Non-pigmented ciliary epithelial cell (primary cell): Measurements from ENCODE around the gene CPA1.

Experiments used
- DNase-seq: peaks from one replicate; pipeline ENCODE4 v3.0.0-alpha.2; 2010; ENCODE audit warnings: low read depth

Gene CPA1

DNA sequence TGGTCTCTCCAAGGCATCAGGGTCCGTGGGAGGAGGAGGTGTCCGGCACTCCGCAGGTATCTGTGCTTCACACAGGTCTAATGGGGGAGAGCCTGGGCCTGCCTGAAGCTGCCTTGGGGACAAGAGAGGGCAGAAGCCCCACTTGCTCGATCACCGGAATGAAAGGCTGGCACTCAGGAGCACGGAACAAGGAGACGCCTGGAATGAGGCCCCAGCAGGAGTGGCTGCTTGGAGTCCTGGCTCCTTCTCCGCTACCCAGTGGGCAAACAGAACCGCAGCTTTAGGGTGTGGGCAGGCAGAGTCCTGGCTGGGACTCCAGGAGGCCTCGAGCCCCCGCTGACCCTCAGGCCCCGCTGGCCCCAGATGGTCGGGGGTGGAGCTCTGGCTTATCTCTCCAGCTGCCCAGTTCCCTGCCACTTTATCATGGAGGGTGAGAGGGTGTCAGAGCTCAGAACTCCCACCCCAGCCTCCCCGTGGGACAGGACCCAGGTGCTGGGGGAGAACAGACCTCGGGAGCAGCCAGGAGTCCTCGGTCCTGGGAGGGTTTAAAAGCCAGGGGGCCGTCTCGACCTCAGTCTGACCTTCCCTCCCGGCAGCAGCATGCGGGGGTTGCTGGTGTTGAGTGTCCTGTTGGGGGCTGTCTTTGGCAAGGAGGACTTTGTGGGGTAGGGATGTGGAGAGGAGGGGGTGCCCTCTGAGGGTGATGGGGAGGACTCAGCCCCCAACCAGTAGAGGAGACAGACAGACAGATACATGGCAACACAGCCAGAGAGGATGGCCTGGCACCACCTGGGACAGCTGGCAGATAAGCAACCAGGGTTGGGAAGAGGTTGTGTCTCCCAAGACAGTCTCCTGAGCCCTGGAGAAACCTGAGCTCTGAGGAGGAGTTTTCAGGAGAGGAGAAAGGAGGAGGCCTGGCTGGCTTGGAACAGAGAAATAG is at the start of gene CPA1:
TSS of gene CPA1 (plus strand) at position 574 of the 940 bp plus-strand sequence. CDS start at position 601, 27 bp downstream.
- no peak for DNase-seq

DNA sequence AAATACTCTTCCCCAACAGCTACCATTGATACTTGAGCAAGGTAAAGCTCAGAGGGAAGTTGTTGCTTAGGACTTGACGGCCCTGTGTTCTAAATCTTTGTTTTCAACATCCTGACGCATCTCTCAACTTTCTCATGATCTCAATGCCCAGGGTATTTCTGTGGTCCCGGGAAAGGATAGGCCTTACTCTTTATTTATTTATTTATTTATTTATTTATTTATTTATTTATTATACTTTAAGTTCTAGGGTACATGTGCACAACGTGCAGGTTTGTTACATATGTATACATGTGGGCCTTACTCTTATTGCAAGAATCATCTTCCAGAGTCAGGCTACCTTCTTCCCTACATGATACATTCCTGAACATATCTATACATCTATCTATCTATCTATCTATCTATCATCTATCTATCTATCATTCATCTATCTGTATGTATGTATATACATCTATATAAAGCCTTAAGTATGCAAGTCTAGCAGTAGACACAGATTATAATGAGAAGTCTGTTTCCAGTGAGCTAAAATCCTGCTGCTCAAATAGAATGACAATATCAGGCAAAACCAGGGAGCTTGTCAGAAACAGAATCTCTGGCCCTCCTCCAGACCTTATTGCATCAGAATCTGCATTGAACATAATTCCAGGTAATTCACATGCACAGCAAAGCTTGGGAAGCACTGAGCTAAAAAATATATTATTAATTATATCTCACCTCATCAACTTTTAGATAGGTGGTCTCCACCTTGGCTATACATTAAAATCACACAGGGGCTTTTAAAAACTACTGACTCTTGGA is 47.8 kb upstream of the CPA1 start:
- DNase-seq: no peak

DNA sequence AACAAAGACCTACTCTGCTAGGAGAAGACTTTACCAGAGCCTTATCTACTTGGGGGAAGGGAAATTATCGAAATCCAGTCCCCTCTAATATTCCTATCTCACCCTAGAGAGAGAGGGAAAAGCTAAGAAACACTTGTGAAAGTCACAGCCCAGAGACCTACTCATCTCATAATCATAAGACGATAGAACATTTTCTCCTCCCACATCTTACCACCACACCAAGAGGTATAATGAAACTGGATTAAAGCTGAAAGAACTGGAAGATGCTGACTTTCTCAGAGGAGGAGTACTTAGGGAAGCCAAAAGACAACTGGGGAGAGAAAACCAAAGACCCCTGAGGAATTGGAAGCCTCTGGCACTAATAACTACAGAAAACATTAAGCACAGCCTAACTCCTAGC is 46.5 kb upstream of the CPA1 start:
- no peak for DNase-seq

DNA sequence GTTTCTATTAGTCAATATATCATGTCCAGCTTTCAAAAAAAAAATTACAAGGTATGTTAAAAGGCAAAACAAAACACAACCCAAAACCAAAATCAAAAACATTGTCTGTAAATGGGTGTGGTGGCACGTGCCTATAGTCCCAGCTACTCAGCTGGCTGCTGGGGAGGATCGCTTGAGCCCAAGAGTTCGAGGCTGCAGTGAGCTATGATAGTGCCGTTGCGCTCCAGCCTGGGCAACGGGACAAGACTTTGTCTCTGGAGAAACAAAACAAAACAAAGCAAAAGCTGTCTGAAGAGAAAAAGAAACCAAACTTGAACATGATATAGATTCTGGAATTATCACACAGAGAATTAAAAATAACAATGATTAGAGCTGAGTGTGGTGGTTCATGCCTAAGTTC is 46.0 kb upstream of the CPA1 start:
- no peak for DNase-seq

DNA sequence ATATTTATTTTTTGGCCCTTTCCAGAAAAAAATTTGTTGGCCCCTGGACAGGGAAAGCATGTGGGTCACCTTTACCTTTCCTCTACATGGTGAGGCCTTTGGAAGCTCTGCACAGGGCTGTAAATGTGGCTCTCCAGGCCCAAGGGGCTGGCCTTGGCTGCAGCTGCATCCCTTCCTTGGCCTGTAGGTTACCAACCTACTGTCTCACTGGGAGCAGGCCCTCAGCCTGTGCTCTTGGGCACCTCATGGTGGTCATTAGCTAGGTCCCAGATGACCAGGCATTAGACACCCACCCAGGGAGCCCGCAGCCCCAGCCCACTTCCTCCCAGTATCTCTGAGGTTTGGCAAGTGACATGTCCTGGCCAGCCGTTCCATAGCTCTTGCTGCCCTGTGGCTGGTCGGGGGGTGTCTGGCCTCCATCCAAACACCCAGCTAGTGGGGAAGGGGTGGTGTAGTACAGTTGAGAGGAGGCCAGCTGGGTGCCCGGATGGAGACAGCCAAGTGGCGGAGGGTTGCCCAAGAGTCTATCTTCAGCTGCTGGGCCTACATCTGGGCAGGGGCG is 42.8 kb upstream of the CPA1 start:
- DNase-seq: no peak

DNA sequence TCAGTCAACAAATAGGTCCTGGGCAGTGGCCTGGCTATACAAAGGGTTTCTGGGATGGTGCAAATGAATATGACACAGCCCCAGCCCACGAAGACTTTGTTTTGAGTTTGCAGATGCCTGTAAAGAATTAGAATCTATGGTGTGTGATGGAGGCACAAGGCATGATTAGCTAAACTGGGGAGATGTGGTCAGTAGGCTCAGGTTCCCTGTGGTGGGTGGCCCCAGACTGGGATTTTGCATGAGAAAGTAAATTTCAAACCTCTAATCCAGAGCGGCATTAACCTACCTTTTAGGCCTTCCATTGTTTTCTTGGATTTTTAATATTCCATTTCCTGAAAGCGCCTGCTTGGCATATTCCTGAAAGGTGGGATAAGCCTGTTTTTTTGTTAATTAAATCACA is 42.1 kb upstream of the CPA1 start:
- DNase-seq: no peak

DNA sequence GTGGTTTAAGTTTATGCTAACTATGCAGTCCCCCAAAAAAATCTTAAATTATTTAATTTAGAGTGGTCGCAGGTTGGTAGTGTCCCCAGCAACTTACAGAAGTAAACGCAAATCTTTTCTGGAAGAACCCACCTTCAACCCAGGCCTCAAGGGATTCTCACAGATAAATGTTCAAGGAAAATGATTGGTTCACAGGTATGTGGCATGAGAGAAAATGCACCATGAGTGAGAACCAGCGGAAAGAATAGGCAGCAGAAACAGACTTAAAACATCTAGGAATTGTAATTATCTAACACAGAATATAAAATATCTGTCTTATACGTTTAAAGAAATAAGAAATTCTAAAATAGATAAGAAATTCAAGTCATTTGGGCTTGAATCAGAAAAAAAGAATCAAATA is 38.4 kb upstream of the CPA1 start:
- DNase-seq: no peak

DNA sequence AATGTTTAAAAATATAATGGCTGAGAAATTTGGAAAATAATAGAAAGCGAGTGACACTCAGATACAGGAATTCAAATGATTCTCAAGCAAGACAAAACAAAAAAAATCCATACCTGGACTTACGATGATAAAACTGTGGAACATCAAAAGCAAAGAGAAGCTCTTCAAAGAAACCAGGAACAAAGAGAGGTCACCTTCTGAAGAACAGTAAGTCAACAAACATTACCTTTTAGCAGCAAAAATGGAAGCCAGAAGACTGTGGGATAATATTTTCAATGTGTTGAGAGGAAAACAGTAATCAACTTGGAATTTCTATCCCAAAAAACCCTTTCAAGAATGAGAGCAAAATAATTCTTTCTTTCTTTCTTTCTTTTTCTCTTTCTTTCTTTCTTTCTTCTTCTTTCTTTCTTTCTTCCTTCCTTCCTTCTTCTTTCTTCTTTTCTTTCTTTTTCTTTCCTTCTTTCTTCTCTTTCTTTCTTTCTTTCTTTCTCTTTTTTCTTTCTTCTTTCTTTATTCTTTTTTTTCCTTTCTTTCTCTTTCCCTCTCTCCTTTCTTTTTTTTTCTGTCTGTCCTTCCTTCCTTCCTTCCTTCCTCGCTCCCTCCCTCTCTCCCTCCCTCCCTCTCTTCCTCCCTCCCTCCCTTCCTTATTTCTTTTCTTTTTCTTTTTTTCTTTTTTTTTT is 37.5 kb upstream of the CPA1 start:
- no peak for DNase-seq

DNA sequence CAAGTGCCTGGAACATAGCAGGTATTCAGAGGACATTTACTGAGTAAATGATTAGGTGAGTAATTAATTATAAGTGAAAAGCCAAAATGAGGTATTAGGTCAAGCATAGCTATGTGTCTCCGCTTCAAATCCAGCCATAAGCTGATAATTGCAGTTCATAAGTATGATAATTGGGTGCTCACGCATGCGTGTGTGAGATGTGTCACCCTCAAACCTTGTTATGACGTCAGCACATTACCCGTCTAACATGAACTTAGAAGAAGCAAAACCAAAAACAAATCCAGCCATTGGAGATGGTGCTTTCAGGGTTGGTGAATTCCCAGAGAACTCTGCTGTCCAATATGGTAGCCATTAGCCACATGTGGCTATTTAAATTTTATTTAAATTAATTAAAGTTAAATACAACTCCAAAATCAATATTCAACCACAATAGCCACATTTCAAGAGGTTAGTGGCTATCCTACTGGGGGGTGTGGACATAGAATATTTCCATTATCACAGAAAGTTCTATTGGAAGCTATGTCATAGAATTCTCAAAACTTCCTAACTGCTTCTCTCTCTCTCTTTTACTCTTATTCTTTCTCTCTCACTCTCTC is 35.9 kb upstream of the CPA1 start, which contains the start of gene CPA5:
TSS of gene CPA5 (plus strand) at position 546 of the 596 bp plus-strand sequence. CDS start 1,670 bp downstream, outside the sequence.
- DNase-seq: no peak

DNA sequence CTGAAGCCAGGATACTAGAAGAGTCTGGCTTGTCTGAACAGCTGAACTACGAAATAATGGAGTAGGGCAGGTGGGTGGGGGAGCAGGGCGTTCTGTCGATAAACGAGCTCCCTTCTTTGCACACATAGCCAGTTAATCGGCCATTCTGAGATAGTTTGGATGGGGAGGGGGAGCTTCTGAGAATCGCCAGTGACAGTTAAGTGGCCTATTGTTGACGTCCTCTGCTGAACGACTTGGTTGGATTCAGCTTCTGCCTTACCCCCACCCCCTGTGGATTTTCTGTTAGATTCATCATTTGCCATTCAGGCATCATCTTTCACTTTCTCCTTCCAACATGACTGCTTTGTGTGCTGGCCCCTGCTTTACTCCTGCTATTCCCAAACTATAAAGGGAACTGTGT is 35.2 kb upstream of the CPA1 start:
- no peak for DNase-seq

DNA sequence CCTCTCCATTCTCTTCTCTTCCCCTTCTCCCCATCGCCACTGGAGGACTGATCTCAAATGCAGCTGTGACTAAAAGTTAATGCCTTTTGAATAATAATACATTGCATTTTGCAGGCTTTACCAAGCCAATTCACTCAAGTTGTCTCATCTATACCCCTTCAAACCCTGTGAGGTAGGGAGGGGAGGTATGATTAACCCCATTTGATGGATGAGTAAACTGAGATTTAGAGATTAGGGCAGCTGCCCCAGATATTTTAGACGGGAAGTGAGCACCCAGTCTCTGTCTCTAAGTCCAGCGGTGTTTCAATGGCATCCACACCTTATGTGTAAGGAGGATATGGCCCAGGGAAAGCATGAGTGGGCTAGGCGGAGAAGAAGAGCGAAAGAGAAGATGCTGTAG is 34.6 kb upstream of the CPA1 start:
- no peak for DNase-seq

DNA sequence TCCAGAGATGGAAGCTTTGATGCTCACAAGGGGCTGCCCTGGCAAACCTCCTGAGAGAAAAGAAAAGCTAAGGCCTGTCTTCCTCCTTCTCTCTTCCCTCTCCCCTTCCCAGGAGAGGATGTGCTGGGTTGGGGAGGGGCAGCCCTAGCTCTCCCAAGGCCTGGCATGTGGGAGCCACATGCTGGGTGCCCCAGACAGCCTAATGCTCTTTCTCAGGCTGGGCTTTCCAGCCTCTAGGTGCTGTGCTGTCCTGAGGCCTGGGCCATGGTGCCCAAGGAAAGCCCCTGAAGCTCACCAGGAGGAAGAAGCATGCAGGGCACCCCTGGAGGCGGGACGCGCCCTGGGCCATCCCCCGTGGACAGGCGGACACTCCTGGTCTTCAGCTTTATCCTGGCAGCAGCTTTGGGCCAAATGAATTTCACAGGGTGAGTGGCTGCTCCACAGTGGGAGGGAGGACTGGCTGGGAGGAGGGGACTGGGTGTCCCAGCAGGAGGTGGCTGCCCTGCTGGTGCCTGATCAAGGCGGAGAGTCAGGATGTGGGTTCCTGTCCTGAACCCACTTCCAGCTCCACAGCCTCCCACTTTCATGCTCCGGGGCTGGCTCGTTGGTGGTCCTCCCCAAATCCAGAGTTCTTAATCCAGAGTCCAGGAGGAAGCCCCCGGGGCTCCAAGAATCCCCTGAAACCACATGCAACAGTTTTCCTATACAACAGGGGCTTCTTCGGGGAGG is 34.0 kb upstream of the CPA1 start:
- no peak for DNase-seq

DNA sequence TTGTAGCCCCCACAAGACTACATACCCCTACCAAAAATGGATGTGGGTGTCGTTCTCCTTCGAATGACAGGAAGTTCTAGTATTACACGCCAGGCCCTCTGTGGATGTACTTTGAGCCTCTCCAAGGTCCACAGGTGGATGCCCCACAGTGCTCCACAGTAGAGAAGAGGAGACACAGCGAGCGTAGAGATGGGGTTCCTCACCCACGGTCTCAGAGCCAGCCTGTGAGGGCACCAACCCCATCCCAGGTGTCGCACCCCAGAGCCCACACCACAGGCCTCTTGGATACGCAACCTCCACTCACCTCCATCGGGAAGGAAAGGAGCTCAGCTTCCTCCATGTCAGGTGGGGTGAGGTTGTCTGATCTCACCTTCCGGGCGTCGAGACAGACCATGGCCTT is 33.4 kb upstream of the CPA1 start:
- no peak for DNase-seq

DNA sequence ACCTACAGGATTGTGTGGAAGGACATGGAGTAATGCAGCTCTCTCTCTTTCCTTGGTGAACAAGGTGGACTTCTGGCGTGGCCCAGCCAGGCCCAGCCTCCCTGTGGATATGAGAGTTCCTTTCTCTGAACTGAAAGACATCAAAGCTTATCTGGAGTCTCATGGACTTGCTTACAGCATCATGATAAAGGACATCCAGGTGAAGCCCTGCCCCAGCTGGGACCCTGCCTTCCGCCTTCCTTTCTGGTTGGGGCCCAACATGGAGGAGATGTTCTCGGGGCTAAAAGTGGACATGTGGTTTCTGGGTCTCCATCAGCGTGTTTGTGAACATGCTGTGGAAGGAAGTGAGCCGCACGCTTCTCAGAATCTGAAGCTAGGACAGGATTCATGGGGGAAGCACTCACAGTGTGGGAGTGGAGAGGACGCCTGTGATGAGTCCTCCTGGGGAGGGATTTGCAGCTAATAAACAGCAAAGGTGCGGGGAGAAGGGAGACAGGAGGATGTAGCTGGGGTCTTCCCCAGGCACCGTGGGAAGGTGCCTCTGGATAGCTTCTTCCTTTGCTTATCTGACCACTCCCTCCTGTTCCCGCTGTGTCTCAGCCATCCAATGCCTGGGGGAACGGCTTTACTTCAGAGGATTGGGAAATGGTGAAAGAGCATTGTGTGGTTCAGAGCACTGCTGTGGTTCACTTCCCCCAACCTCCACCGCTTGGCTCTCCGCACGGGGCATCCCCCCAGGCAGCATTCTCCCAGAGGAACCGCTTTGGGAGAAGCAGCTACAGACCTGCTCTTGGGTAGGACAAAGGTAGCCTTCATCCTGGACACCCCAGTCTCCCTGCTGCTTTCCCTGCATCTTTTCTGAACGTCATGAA is 30.1 kb upstream of the CPA1 start:
- DNase-seq: no peak

DNA sequence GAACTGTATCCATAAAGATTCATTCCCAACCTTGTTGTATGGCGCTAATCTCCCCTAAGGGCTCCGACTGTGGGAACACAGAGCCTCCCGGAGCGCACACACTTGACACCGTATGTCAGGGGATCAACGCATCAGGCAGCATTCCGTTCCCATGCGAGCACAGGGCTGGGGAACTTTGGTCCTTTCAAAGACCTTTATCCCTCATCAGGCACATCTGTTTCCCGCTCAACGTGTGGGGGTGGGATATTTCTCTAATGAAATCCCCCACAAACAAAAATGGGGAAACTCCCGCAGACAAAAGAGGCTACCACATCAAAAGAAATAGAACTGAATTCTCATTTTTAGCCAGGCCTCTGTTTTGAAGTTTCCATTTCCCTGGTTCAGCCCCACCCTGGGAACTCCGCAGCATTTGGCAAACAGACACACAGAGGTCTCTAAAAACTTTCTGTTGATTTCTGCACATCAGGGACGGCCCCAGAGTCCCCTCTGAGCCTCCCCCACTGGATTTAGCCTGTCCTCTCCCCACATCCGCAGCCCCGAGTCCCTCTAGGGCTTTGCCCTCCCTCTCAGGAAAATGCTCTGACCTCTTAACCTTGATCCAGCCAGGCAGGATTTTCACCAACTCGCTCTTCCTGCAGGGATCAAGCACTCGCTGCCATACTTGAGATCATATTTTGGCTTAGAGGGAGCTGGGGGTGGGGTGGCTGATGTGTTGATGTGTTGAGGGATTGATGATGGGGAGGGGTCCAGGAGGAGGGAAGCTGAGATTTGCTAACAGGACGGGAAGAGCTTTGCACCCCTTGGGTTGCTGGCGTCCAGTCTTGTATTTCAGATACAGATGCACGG is 29.1 kb upstream of the CPA1 start:
- DNase-seq: no peak

DNA sequence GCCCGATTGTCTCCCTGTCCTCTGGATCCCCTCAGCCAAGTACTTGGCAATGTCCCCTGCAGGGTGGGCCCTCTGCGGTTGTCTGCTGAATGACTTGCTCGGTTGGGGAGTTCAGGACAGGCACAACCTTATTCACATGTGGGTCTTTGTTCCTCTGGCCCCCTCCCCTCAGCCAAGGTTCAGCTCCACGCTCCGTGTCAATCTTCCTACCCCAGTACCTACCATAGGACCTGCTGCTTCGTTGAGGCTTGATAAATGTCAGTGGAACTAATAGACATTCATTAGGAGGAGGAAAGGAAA is 28.6 kb upstream of the CPA1 start:
- DNase-seq: no peak

DNA sequence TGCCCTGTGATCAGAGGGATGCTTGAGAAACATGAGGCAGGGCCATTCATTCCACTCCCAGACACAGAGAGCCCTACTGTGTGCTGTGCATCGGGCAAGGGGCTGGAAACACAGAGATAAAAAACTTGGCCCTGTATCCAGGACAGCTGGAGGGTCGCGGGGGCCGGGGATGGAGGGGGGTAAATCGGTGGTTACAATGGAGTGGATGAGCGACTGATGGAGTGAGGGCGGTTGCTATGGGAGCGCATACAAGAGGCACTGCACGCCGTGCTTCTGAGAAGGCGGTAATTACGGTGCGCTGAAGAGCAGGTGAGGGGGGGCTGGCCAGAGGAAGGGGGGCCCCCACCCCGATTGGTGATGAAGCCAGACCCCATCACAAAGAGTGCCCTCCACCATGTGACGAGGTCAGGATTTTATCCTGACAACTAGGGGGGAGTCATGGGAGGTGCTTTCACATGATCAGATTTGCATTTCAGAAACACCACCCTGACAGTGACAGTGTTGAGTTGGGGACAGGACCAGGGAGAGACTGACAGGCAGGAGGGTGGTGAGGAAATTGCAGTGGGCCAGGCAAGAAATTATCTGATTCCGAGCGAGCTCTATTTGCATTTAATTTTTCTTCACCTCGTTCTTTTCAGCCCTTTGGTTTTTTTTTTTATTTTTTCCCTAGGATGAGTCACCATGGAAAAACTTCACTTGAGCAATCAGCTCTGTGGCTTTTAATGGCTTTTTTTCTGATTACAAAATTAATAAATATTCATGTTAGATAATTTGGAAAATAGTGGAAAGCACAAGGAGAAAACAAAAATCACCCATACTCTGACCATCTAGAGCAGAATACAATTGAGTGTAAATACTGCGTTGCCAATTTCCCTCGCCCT is 27.9 kb upstream of the CPA1 start:
- no peak for DNase-seq

DNA sequence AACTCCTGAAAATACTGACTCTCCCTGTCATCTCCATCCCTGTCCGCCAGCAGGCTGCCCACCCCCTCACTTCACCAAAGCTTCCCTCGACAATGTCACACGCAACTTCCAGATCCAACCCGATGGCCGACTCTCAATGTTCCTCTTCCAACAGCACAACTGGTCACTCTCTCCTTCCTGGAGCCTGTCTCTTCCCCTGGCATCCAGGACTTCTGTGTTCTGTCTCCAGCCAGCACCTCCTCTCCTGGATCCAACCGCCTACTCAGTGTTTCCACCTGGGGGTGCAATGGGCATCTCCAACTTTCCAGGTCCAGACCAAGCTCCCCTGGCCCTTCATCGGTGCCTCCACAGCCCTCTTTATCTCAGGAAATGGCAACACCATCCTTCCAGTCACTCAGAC is 27.1 kb upstream of the CPA1 start:
- DNase-seq: no peak
